Stimulated activated CD4-positive, alpha-beta T cell treated with anti-CD3 and anti-CD28 coated beads, Interleukin-1b, Interleukin-23, amount 100 ng/mL, for 48 hours (primary cell): ENCODE results near the gene UCP2.

Source experiments
- DNase-seq: peaks from one replicate; pipeline ENCODE4 v3.0.0-alpha.2; 2020

UCP2 gene

GRCh38 chr11:73968356-73968966, 14.2 kb downstream of the UCP2 start:
- no peak for DNase-seq

GRCh38 chr11:73965764-73966121, 16.9 kb downstream of the UCP2 start:
- no peak for DNase-seq

- DNase-seq: no peak
Observed at GRCh38 chr11:73965076-73965763, 17.4 kb downstream of the UCP2 start.

- DNase-seq: no peak
Observed at GRCh38 chr11:73963861-73964260, 18.8 kb downstream of the UCP2 start.

- no peak for DNase-seq
Observed at GRCh38 chr11:73962101-73962705, 20.4 kb downstream of the UCP2 start.

GRCh38 chr11:73961321-73961720, 21.3 kb downstream of the UCP2 start:
- no peak for DNase-seq

GRCh38 chr11:73958521-73959141, 24.0 kb downstream of the UCP2 start:
- DNase-seq: no peak

GRCh38 chr11:73957654-73958361, 24.8 kb downstream of the UCP2 start:
- DNase-seq: no peak

GRCh38 chr11:73956876-73957653, 25.6 kb downstream of the UCP2 start:
- DNase-seq: no peak

- no peak for DNase-seq
Observed at GRCh38 chr11:73951797-73952196, 30.8 kb downstream of the UCP2 start.

- no peak for DNase-seq
Observed at GRCh38 chr11:73950869-73951710, 31.6 kb downstream of the UCP2 start, which contains the start of gene DNAJB13. Gene DNAJB13, plus strand, starts transcription at chr11:73951026. Its CDS starts 44 bp downstream, at chr11:73951070.

- DNase-seq: no peak
Observed at GRCh38 chr11:73949912-73950311, 32.7 kb downstream of the UCP2 start.

GRCh38 chr11:73949246-73949645, 33.4 kb downstream of the UCP2 start:
- DNase-seq: no peak

- no peak for DNase-seq
Observed at GRCh38 chr11:73946798-73947458, 35.7 kb downstream of the UCP2 start.

- no peak for DNase-seq
Observed at GRCh38 chr11:73945396-73945795, 37.2 kb downstream of the UCP2 start.

- DNase-seq: no peak
Observed at GRCh38 chr11:73944901-73945300, 37.7 kb downstream of the UCP2 start.

GRCh38 chr11:73944085-73944484, 38.6 kb downstream of the UCP2 start:
- DNase-seq: no peak

GRCh38 chr11:73942010-73942409, 40.6 kb downstream of the UCP2 start:
- no peak for DNase-seq

GRCh38 chr11:73940801-73941570, 41.7 kb downstream of the UCP2 start:
- DNase-seq: no peak

- no peak for DNase-seq
Observed at GRCh38 chr11:73939096-73939495, 43.5 kb downstream of the UCP2 start.
